Stimulated activated effector memory CD8-positive, alpha-beta T cell treated with anti-CD3 and anti-CD28 coated beads, Interleukin-12 subunit alpha, Interleukin-12 subunit beta, amount 100 ng/mL, for 72 hours (primary cell): Measurements from ENCODE around the gene ZSCAN30.

Source experiments
- ATAC-seq: fragments of 150-1000 bp; cut with Tn5 transposase; 2 replicates; pipeline ENCODE4 v1.10.0; 2021
- DNase-seq, 2 donors: peaks; one replicate each; pipeline ENCODE4 v3.0.0; 2021 to 2022; ENCODE audit warnings: low spot score in 2 of 2
- H3K27ac Mint-ChIP-seq: one replicate; pipeline ENCODE4 v1.8.0; 2022; ENCODE audit warnings: mild to moderate bottlenecking, mixed read lengths
- H3K36me3 Mint-ChIP-seq: one replicate; pipeline ENCODE4 v1.8.0; 2022; ENCODE audit warnings: mild to moderate bottlenecking, mixed read lengths
- H3K4me1 Mint-ChIP-seq: one replicate; pipeline ENCODE4 v1.8.0; 2022; ENCODE audit warnings: mixed read lengths
- H3K4me3 Mint-ChIP-seq: one replicate; pipeline ENCODE4 v1.8.0; 2022; ENCODE audit warnings: mild to moderate bottlenecking, mixed read lengths
- H3K9me3 Mint-ChIP-seq: one replicate; pipeline ENCODE4 v1.8.0; 2022; ENCODE audit warnings: mixed read lengths

The ZSCAN30 gene

GRCh38 chr18:35290094-35290735, at the start of gene ZSCAN30:
TSS of gene ZSCAN30 (minus strand) at chr18:35290229. CDS start at chr18:35264352, 25,877 bp downstream.
- Mint-ChIP-seq H3K36me3 (peaks cover 43% of the 10 kb centered on the region), H3K4me1 (peaks cover 52% of the 10 kb centered on the region), H3K27ac (peak within 1 kb of the TSS; percentile 98), H3K4me3 (peak within 1 kb of the TSS; percentile 95), H3K9me3 (peaks cover 3% of the 10 kb centered on the region)
- ATAC-seq: peak; percentile 98
- peak; percentile 94 to 98 for DNase-seq

GRCh38 chr18:35337286-35337685, 47.3 kb upstream of the ZSCAN30 start:
- ATAC-seq: no peak
- no peaks in the 10 kb centered on the region for H3K9me3 Mint-ChIP-seq
- peak overlapping the region; percentile 37 for H3K27ac Mint-ChIP-seq
- DNase-seq: no peak
- peaks cover 10% of the 10 kb centered on the region for H3K36me3 Mint-ChIP-seq
- H3K4me1 Mint-ChIP-seq: peaks cover 26% of the 10 kb centered on the region
- H3K4me3 Mint-ChIP-seq: no peak overlapping the region

GRCh38 chr18:35335866-35336265, 45.8 kb upstream of the ZSCAN30 start:
- no peaks in the 10 kb centered on the region for H3K9me3 Mint-ChIP-seq
- H3K4me1 Mint-ChIP-seq: peaks cover 25% of the 10 kb centered on the region
- ATAC-seq: no peak
- no peaks in the 10 kb centered on the region for H3K36me3 Mint-ChIP-seq
- H3K4me3 Mint-ChIP-seq: no peak overlapping the region
- no peak for DNase-seq
- H3K27ac Mint-ChIP-seq: no peak overlapping the region

GRCh38 chr18:35334821-35335220, 44.8 kb upstream of the ZSCAN30 start:
- ATAC-seq (no peak), DNase-seq (no peak)
- peaks cover 19% of the 10 kb centered on the region for H3K4me1 Mint-ChIP-seq
- H3K9me3 Mint-ChIP-seq: no peaks in the 10 kb centered on the region
- H3K36me3 Mint-ChIP-seq: no peaks in the 10 kb centered on the region
- H3K27ac Mint-ChIP-seq: no peak overlapping the region
- no peak overlapping the region for H3K4me3 Mint-ChIP-seq

GRCh38 chr18:35334212-35334611, 44.2 kb upstream of the ZSCAN30 start:
- Mint-ChIP-seq H3K9me3 (no peaks in the 10 kb centered on the region), H3K4me3 (no peak overlapping the region), H3K4me1 (peaks cover 13% of the 10 kb centered on the region), H3K27ac (no peak overlapping the region), H3K36me3 (no peaks in the 10 kb centered on the region)
- DNase-seq: no peak
- ATAC-seq: no peak

- DNase-seq (no peak), ATAC-seq (no peak)
- H3K4me1 Mint-ChIP-seq: peaks cover 5% of the 10 kb centered on the region
- peaks cover 3% of the 10 kb centered on the region for H3K9me3 Mint-ChIP-seq
- no peak overlapping the region for H3K27ac Mint-ChIP-seq
- H3K36me3 Mint-ChIP-seq: no peaks in the 10 kb centered on the region
- no peak overlapping the region for H3K4me3 Mint-ChIP-seq
Measured at GRCh38 chr18:35331367-35332087, 41.5 kb upstream of the ZSCAN30 start.

- ATAC-seq (no peak), DNase-seq (no peak)
- H3K27ac Mint-ChIP-seq: no peak overlapping the region
- peaks cover 3% of the 10 kb centered on the region for H3K9me3 Mint-ChIP-seq
- H3K4me3 Mint-ChIP-seq: no peak overlapping the region
- H3K36me3 Mint-ChIP-seq: no peaks in the 10 kb centered on the region
- H3K4me1 Mint-ChIP-seq: no peaks in the 10 kb centered on the region
Measured at GRCh38 chr18:35328868-35329267, 38.8 kb upstream of the ZSCAN30 start.

- no peak overlapping the region for H3K27ac Mint-ChIP-seq
Measured at GRCh38 chr18:35326695-35327387, 36.8 kb upstream of the ZSCAN30 start.

GRCh38 chr18:35324926-35325655, 35.1 kb upstream of the ZSCAN30 start:
- H3K27ac Mint-ChIP-seq: no peak overlapping the region
- DNase-seq (no peak), ATAC-seq (no peak)

More at GRCh38 chr18:35326695-35327387, 36.8 kb upstream of the ZSCAN30 start:
- ATAC-seq: peak; percentile 37
- Mint-ChIP-seq H3K36me3 (no peaks in the 10 kb centered on the region), H3K4me1 (no peaks in the 10 kb centered on the region), H3K4me3 (no peak overlapping the region), H3K9me3 (peaks cover 3% of the 10 kb centered on the region)
- no peak for DNase-seq

GRCh38 chr18:35322486-35323458, 32.7 kb upstream of the ZSCAN30 start:
- no peak for DNase-seq
- Mint-ChIP-seq H3K27ac (no peak overlapping the region), H3K4me1 (no peaks in the 10 kb centered on the region), H3K9me3 (no peaks in the 10 kb centered on the region), H3K36me3 (no peaks in the 10 kb centered on the region), H3K4me3 (no peak overlapping the region)
- no peak for ATAC-seq

More at GRCh38 chr18:35324926-35325655, 35.1 kb upstream of the ZSCAN30 start:
- Mint-ChIP-seq H3K36me3 (no peaks in the 10 kb centered on the region), H3K9me3 (peaks cover 3% of the 10 kb centered on the region), H3K4me3 (no peak overlapping the region), H3K4me1 (no peaks in the 10 kb centered on the region)

- Mint-ChIP-seq H3K4me1 (no peaks in the 10 kb centered on the region), H3K36me3 (peaks cover 12% of the 10 kb centered on the region), H3K4me3 (no peak overlapping the region), H3K9me3 (peaks cover 30% of the 10 kb centered on the region), H3K27ac (no peak overlapping the region)
- ATAC-seq (no peak), DNase-seq (no peak)
Measured at GRCh38 chr18:35311496-35311895, 21.5 kb upstream of the ZSCAN30 start.

GRCh38 chr18:35306588-35307250, 16.7 kb upstream of the ZSCAN30 start:
- no peaks in the 10 kb centered on the region for H3K4me1 Mint-ChIP-seq
- ATAC-seq (no peak), DNase-seq (no peak)
- H3K27ac Mint-ChIP-seq: no peak overlapping the region
- peaks cover 29% of the 10 kb centered on the region for H3K9me3 Mint-ChIP-seq
- H3K4me3 Mint-ChIP-seq: no peak overlapping the region
- peaks cover 29% of the 10 kb centered on the region for H3K36me3 Mint-ChIP-seq

GRCh38 chr18:35303610-35304009, 13.6 kb upstream of the ZSCAN30 start:
- Mint-ChIP-seq H3K27ac (no peak overlapping the region), H3K36me3 (peaks cover 29% of the 10 kb centered on the region), H3K4me1 (no peaks in the 10 kb centered on the region), H3K9me3 (peaks cover 23% of the 10 kb centered on the region), H3K4me3 (no peak overlapping the region)
- ATAC-seq (no peak), DNase-seq (no peak)

- Mint-ChIP-seq H3K4me1 (peaks cover 41% of the 10 kb centered on the region), H3K9me3 (peaks cover 2% of the 10 kb centered on the region), H3K27ac (no peak overlapping the region), H3K4me3 (no peak overlapping the region), H3K36me3 (peaks cover 38% of the 10 kb centered on the region)
- ATAC-seq: no peak
- DNase-seq: no peak
Measured at GRCh38 chr18:35296060-35296459, 6.0 kb upstream of the ZSCAN30 start.
